K562 (cell line): ENCODE measurements around the gene MEGF11.

Experiments
- ARNT ChIP-seq, 2 experiments: fragments of 450-650 bp; IDR thresholded peaks; 2 replicates each; pipeline ENCODE4 v1.6.1; 2016; ENCODE audit warnings: mild to moderate bottlenecking in 1 of 2
- CREB1 ChIP-seq, 2 experiments: sonication (generic) in 1 of 2; formaldehyde crosslinking in 1 of 2; IDR thresholded peaks; 2 replicates each; pipeline versions ENCODE4 v1.6.1 to v1.8.0; 2012 to 2022; ENCODE audit warnings: inconsistent platforms in 1 of 2, mild to moderate bottlenecking in 1 of 2, missing genetic modification reagents in 1 of 2, moderate library complexity in 1 of 2
- CTCF ChIP-seq, 3 experiments: IDR thresholded peaks in 2 of 3; conservative IDR thresholded peaks in 1 of 3; 2 replicates each; pipeline ENCODE4 v1.5.1; 2011 to 2012; ENCODE audit warnings: low read length in 3 of 3, mild to moderate bottlenecking in 3 of 3, control low read depth in 2 of 3, improper control_type of control experiment in 1 of 3, inconsistent platforms in 1 of 3, low read depth in 1 of 3, mixed read lengths in 1 of 3, moderate library complexity in 1 of 3; ENCODE audit not compliant: insufficient read depth in 2 of 3
- CTCFL ChIP-seq: IDR thresholded peaks from 2 replicates; pipeline ENCODE4 v1.6.1; 2011; ENCODE audit warnings: borderline replicate concordance, low read depth, mild to moderate bottlenecking, moderate library complexity, low read length; ENCODE audit not compliant: insufficient read depth, poor library complexity, severe bottlenecking
- EP300 ChIP-seq: IDR thresholded peaks from 2 replicates; pipeline ENCODE4 v1.6.1; 2012; ENCODE audit warnings: low read length, improper control_type of control experiment
- EZH2 ChIP-seq: IDR thresholded peaks from 2 replicates; pipeline ENCODE4 v1.6.1; 2012; ENCODE audit warnings: low read depth, mild to moderate bottlenecking, inconsistent platforms, low read length, borderline replicate concordance
- GATA2 ChIP-seq: sonication (generic); formaldehyde crosslinking; IDR thresholded peaks from 2 replicates; pipeline ENCODE4 v1.4.0; 2020; ENCODE audit warnings: mild to moderate bottlenecking, missing genetic modification reagents
- KLF1 ChIP-seq: fragments of 450-650 bp; IDR thresholded peaks from 2 replicates; pipeline ENCODE4 v1.6.1; 2016; ENCODE audit warnings: missing genetic modification characterization, missing compliant biosample characterization
- MTA1 ChIP-seq: fragments of 450-650 bp; IDR thresholded peaks from 2 replicates; pipeline ENCODE4 v1.6.1; 2017; ENCODE audit warnings: borderline replicate concordance
- RBM34 ChIP-seq: fragments of 200-400 bp; formaldehyde crosslinking; IDR thresholded peaks from 2 replicates; pipeline ENCODE4 v1.6.1; 2018; ENCODE audit warnings: low read length, borderline replicate concordance; ENCODE audit not compliant: insufficient read depth
- TCF7L2 ChIP-seq: fragments of 150-350 bp; IDR thresholded peaks from 2 replicates; pipeline ENCODE4 v1.6.1; 2016; ENCODE audit warnings: low read depth, mild to moderate bottlenecking, low read length, moderate library complexity
- ZBTB33 ChIP-seq: sonication (generic); formaldehyde crosslinking; IDR thresholded peaks from 2 replicates; pipeline ENCODE4 v1.8.1; 2023; ENCODE audit warnings: mild to moderate bottlenecking, missing genetic modification reagents
- ZBTB49 ChIP-seq: sonication (generic); formaldehyde crosslinking; IDR thresholded peaks from 2 replicates; pipeline ENCODE4 v1.8.0; 2022; ENCODE audit warnings: missing genetic modification reagents, mild to moderate bottlenecking, borderline replicate concordance
- ZNF274 ChIP-seq: IDR thresholded peaks from 2 replicates; pipeline ENCODE4 v1.6.1; 2011; ENCODE audit warnings: low read depth, mild to moderate bottlenecking, low read length, moderate library complexity, borderline replicate concordance

GRCh38 chr15:66211670-66212562 is 41.6 kb downstream of the MEGF11 start:
- TF ChIP-seq EZH2 (no peak), ZBTB49 (no peak), CTCF (IDR thresholded peaks at IDR 0.05 in 2 of 3, conservative IDR thresholded peaks at IDR 0.05 in 1 of 3; ENCODE audit: insufficient read depth in 2 of 3, low read depth in 1 of 3, low read length in 3 of 3) (no peak), TCF7L2 (no peak), EP300 (no peak), ZBTB33 (CRISPR knock-in tag) (no peak), ARNT (IDR thresholded peaks at IDR 0.05) (no peak), RBM34 (no peak), ZNF274 (no peak), GATA2 (CRISPR knock-in tag) (no peak), MTA1 (no peak), CTCFL (no peak), KLF1 (no peak), CREB1 (IDR thresholded peaks at IDR 0.05) (no peak), CREB1 (CRISPR knock-in tag; IDR thresholded peaks at IDR 0.05) (no peak)
